Activated naive CD8-positive, alpha-beta T cell treated with anti-CD3 and anti-CD28 coated beads, Interleukin-2, amount 10 ng/mL, durations not matched to agents 7 days and 5 days (primary cell): ENCODE measurements around the gene STK38. TPM values are rescaled to one million over a fixed set of nuclear protein-coding genes. Genes with fewer than 3 reads are reported as not detected.

Source experiments
- ATAC-seq: fragments of 150-1000 bp; cut with Tn5 transposase; one replicate; pipeline ENCODE4 v1.10.0; 2021; ENCODE audit warnings: low read depth, moderate library complexity
- POLR2A ChIA-PET: fragments of 350-600 bp; sonication (Branson Sonifier 250); formaldehyde crosslinking; loops from one replicate; lab custom pipeline; 2021; ENCODE audit warnings: antibody characterized with exemption; lab: Charles Lee
- DNase-seq: peaks from one replicate; pipeline ENCODE4 v3.0.0; 2021
- H3K27ac Mint-ChIP-seq: one replicate; pipeline ENCODE4 v1.8.0; 2022; ENCODE audit warnings: mild to moderate bottlenecking, mixed read lengths
- H3K27me3 Mint-ChIP-seq: one replicate; pipeline ENCODE4 v1.8.0; 2022; ENCODE audit warnings: mild to moderate bottlenecking, moderate library complexity, mixed read lengths
- H3K36me3 Mint-ChIP-seq: one replicate; pipeline ENCODE4 v1.8.0; 2021; ENCODE audit warnings: mild to moderate bottlenecking, mixed read lengths
- H3K4me1 Mint-ChIP-seq: one replicate; pipeline ENCODE4 v1.8.0; 2021; ENCODE audit warnings: mixed read lengths
- H3K4me3 Mint-ChIP-seq: one replicate; pipeline ENCODE4 v1.8.0; 2022; ENCODE audit warnings: mild to moderate bottlenecking, moderate library complexity, mixed read lengths
- H3K9me3 Mint-ChIP-seq: one replicate; pipeline ENCODE4 v1.8.0; 2021; ENCODE audit warnings: mixed read lengths
- total RNA-seq, 2 experiments: library from RNA; stranded (reverse); gene quantifications; one replicate each; pipeline ENCODE4 v1.2.3, GENCODE V29; 2021

The STK38 gene
- total RNA-seq, 2 experiments from 2014 or later = 86.5 to 95.3 TPM

DNA sequence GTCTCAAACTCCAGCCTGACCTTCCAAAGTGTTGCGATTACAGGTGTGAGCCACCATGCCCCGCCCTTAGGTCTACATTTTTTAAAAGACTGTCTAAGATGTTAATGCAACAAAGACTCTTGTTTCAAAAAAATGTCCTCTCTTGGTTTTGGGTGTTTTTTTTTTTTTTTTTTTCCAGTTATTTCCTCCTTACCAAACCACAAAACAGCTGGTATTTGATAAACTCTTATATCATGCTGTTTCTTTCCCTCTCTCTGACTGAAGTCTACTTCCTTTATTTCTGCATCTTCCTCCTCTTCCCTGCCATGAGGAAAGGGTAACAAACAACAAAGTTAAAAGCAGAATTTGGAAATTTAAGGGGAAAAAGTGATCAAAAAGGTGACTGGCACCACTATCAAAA, 21.2 kb downstream of the STK38 start:
- no peaks in the 10 kb centered on the region for H3K9me3 Mint-ChIP-seq
- peaks cover 32% of the 10 kb centered on the region for H3K36me3 Mint-ChIP-seq
- ATAC-seq = no peak
- DNase-seq = no peak
- no peak overlapping the region for H3K27ac Mint-ChIP-seq
- no peak overlapping the region for H3K4me3 Mint-ChIP-seq
- peaks cover 14% of the 10 kb centered on the region for H3K4me1 Mint-ChIP-seq
- POLR2A ChIA-PET = no interaction called here
- H3K27me3 Mint-ChIP-seq = no peaks in the 10 kb centered on the region

- Mint-ChIP-seq H3K36me3 (peaks cover 36% of the 10 kb centered on the region), H3K4me1 (peaks cover 16% of the 10 kb centered on the region), H3K9me3 (no peaks in the 10 kb centered on the region), H3K27ac (no peak overlapping the region), H3K27me3 (no peaks in the 10 kb centered on the region), H3K4me3 (no peak overlapping the region)
- DNase-seq (no peak), ATAC-seq (no peak)
- POLR2A ChIA-PET = no interaction called here
These were observed 21.9 kb downstream of the STK38 start for GRCh38 chr6:36525346-36525745.

DNA sequence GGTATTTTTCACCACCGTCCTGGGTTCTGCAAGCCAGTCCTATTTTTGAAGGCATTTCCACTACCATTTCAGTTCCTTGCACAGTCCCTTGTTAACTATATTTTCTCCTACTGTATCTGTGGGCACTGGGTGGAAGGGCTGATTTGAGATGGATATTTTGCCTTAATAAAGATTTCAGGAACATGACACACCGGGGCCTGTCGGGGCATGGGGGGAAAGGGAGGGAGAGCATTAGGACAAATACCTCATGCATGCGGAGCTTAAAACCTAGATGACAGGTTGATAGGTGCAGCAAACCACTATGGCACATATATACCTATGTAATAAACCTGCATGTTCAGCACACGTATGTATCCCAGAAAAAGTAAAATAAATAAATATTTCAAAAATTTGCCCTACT, 22.4 kb downstream of the STK38 start:
- ATAC-seq = no peak
- POLR2A ChIA-PET = no interaction called here
- no peak overlapping the region for H3K4me3 Mint-ChIP-seq
- no peak for DNase-seq
- H3K36me3 Mint-ChIP-seq = peaks cover 40% of the 10 kb centered on the region
- no peak overlapping the region for H3K27ac Mint-ChIP-seq
- no peaks in the 10 kb centered on the region for H3K9me3 Mint-ChIP-seq
- H3K4me1 Mint-ChIP-seq = peaks cover 17% of the 10 kb centered on the region
- H3K27me3 Mint-ChIP-seq = no peaks in the 10 kb centered on the region

GRCh38 chr6:36523936-36524499, 23.3 kb downstream of the STK38 start:
- Mint-ChIP-seq H3K27me3 (no peaks in the 10 kb centered on the region), H3K4me3 (no peak overlapping the region), H3K27ac (no peak overlapping the region), H3K36me3 (peaks cover 45% of the 10 kb centered on the region), H3K4me1 (peaks cover 22% of the 10 kb centered on the region), H3K9me3 (no peaks in the 10 kb centered on the region)
- DNase-seq (no peak), ATAC-seq (no peak)
- POLR2A ChIA-PET = interaction anchor here (1.2 kb wide), 1 partner anchor 19 kb away, joined by 5 read pairs; no protein-coding TSS in a partner anchor

DNA sequence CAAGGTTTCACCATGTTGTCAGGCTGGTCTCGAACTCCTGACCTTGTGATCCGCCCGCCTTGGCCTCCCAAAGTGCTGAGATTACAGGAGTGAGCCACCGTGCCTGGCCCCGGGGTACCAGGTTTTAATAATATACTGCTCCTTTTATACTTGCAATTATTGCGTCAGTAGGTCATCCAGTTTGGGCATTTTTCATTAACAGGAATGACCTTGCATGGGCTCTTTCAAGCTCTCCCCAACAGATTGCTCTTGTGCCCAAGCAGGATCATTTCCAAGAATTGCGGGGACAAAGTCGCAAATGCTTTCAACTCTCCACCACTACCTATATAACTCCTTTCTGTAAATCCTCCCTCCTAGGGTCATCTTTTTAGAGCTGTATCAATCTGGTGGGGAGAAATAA, 23.8 kb downstream of the STK38 start:
- no peak for DNase-seq
- H3K27ac Mint-ChIP-seq = no peak overlapping the region
- no peak for ATAC-seq
- H3K4me3 Mint-ChIP-seq = no peak overlapping the region
- no peaks in the 10 kb centered on the region for H3K27me3 Mint-ChIP-seq
- peaks cover 20% of the 10 kb centered on the region for H3K4me1 Mint-ChIP-seq
- H3K36me3 Mint-ChIP-seq = peaks cover 50% of the 10 kb centered on the region
- POLR2A ChIA-PET = interaction anchor here (1.2 kb wide), 1 partner anchor 19 kb away, joined by 5 read pairs; no protein-coding TSS in a partner anchor
- no peaks in the 10 kb centered on the region for H3K9me3 Mint-ChIP-seq

DNA sequence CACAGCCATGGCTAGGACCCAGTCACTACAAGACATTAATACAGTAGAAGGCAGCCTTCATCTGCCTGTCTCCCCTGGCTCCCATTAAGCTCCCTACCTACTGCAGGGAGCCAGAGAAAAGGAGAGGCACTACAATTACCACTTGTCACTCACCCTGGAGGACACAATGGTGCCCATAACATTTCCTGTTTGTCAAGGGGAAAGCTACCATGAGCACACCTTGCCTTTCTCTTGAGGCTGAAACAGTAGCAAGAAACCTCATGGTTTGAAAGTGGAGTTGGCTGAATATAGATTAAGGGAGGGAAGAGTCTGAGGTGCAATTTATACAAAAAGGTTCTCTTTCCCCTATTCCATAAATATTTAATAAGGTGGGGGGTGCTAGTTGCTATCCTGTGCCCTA, 27.9 kb downstream of the STK38 start:
- Mint-ChIP-seq H3K4me1 (peaks cover 33% of the 10 kb centered on the region), H3K9me3 (no peaks in the 10 kb centered on the region), H3K27me3 (no peaks in the 10 kb centered on the region), H3K27ac (no peak overlapping the region), H3K36me3 (peaks cover 59% of the 10 kb centered on the region), H3K4me3 (no peak overlapping the region)
- POLR2A ChIA-PET = interaction anchor here (0.6 kb wide), 1 partner anchor 26 kb away, joined by 6 read pairs; no protein-coding TSS in a partner anchor
- DNase-seq (no peak), ATAC-seq (peak; percentile 45)

DNA sequence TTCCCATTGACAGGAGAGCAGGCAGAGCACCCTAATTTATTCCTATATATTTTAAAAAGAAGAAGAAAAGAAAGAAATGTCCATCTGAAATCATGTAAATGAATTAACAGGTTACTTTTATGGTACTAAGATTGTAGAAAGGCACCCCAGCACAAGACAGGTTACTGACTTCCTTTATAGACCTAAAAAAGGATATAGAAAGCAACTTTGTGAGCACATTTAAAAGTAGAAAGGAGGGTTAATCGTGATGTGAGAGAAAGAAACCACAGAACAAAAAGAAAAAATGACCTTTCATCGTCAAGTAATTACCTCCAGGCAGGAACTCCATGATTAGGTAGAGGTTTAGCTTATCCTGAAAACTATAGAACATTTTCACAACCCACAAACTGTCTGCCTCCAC, 29.9 kb downstream of the STK38 start:
- ATAC-seq = no peak
- no peak for DNase-seq
- POLR2A ChIA-PET = no interaction called here
- H3K4me1 Mint-ChIP-seq = peaks cover 33% of the 10 kb centered on the region
- peaks cover 55% of the 10 kb centered on the region for H3K36me3 Mint-ChIP-seq
- H3K4me3 Mint-ChIP-seq = no peak overlapping the region
- H3K9me3 Mint-ChIP-seq = no peaks in the 10 kb centered on the region
- no peaks in the 10 kb centered on the region for H3K27me3 Mint-ChIP-seq
- no peak overlapping the region for H3K27ac Mint-ChIP-seq

DNA sequence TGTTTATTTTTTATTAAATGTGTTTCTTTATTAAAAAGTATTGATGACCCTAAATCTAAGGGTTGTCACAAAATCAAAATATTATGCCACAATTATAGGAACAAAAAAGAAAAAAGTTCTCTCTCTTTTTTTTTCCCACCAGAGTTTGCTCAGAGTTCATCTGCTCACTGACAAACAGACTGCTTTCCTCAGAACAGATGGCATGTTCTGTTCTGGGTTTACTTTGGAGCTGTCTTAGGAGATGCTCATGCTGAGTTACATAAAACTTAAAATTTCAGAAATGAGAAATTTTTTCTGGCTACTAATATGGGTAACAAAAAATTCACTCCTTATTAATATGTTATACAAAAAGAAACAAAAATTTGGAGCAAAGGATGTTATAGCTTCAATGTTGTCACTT, 30.3 kb downstream of the STK38 start:
- Mint-ChIP-seq H3K36me3 (peaks cover 55% of the 10 kb centered on the region), H3K4me3 (no peak overlapping the region), H3K27me3 (no peaks in the 10 kb centered on the region), H3K27ac (no peak overlapping the region), H3K9me3 (no peaks in the 10 kb centered on the region), H3K4me1 (peaks cover 33% of the 10 kb centered on the region)
- POLR2A ChIA-PET = no interaction called here
- DNase-seq (no peak), ATAC-seq (no peak)

- Mint-ChIP-seq H3K9me3 (no peaks in the 10 kb centered on the region), H3K4me3 (no peak overlapping the region), H3K4me1 (peaks cover 33% of the 10 kb centered on the region), H3K36me3 (peaks cover 56% of the 10 kb centered on the region), H3K27ac (no peak overlapping the region), H3K27me3 (no peaks in the 10 kb centered on the region)
- ATAC-seq (no peak), DNase-seq (no peak)
- POLR2A ChIA-PET = no interaction called here
These were observed 30.7 kb downstream of the STK38 start for GRCh38 chr6:36516559-36516958.

- Mint-ChIP-seq H3K4me3 (no peak overlapping the region), H3K9me3 (no peaks in the 10 kb centered on the region), H3K27ac (no peak overlapping the region), H3K27me3 (no peaks in the 10 kb centered on the region), H3K36me3 (peaks cover 61% of the 10 kb centered on the region), H3K4me1 (peaks cover 33% of the 10 kb centered on the region)
- DNase-seq (no peak), ATAC-seq (no peak)
- POLR2A ChIA-PET = no interaction called here
These were observed 31.4 kb downstream of the STK38 start for GRCh38 chr6:36515844-36516243.

GRCh38 chr6:36514554-36515456, 32.5 kb downstream of the STK38 start:
- no peak for ATAC-seq
- peaks cover 58% of the 10 kb centered on the region for H3K36me3 Mint-ChIP-seq
- H3K9me3 Mint-ChIP-seq = no peaks in the 10 kb centered on the region
- peak overlapping the region; percentile 36 for H3K27ac Mint-ChIP-seq
- POLR2A ChIA-PET = interaction anchor here (0.6 kb wide), 1 partner anchor 78 kb away, joined by 4 read pairs; no protein-coding TSS in a partner anchor
- no peak overlapping the region for H3K4me3 Mint-ChIP-seq
- peaks cover 30% of the 10 kb centered on the region for H3K4me1 Mint-ChIP-seq
- no peak for DNase-seq
- H3K27me3 Mint-ChIP-seq = no peaks in the 10 kb centered on the region

DNA sequence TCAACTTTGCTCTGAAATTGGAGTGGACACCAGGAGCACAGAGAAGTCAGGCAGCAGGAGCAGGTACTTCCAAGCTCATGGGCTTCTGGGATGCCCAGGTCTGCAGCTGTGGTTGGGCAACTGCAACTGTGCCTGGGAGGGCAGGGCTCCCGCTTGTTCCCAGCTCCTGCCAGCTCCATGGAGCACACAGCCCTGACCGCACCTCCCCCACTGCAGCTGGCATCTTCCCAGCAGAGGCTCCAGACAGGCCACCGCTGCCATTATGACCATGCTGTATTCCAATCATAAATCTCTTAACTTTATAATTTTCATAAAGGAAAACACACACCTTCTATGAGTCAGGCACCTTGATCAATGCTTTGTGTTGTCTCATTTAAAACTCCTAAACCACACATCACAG, 36.9 kb downstream of the STK38 start:
- no peak overlapping the region for H3K27ac Mint-ChIP-seq
- no peaks in the 10 kb centered on the region for H3K27me3 Mint-ChIP-seq
- POLR2A ChIA-PET = no interaction called here
- H3K9me3 Mint-ChIP-seq = no peaks in the 10 kb centered on the region
- no peak for ATAC-seq
- no peak for DNase-seq
- peaks cover 58% of the 10 kb centered on the region for H3K36me3 Mint-ChIP-seq
- no peak overlapping the region for H3K4me3 Mint-ChIP-seq
- H3K4me1 Mint-ChIP-seq = peaks cover 17% of the 10 kb centered on the region

- no peak for DNase-seq
- Mint-ChIP-seq H3K36me3 (peaks cover 53% of the 10 kb centered on the region), H3K9me3 (no peaks in the 10 kb centered on the region), H3K4me1 (peaks cover 12% of the 10 kb centered on the region), H3K4me3 (no peak overlapping the region), H3K27me3 (no peaks in the 10 kb centered on the region), H3K27ac (no peak overlapping the region)
- POLR2A ChIA-PET = no interaction called here
- no peak for ATAC-seq
These were observed 38.7 kb downstream of the STK38 start for GRCh38 chr6:36508532-36508931.

- H3K4me1 Mint-ChIP-seq = peaks cover 12% of the 10 kb centered on the region
- H3K9me3 Mint-ChIP-seq = no peaks in the 10 kb centered on the region
- H3K27ac Mint-ChIP-seq = no peak overlapping the region
- H3K36me3 Mint-ChIP-seq = peaks cover 51% of the 10 kb centered on the region
- no peak for DNase-seq
- POLR2A ChIA-PET = no interaction called here
- H3K4me3 Mint-ChIP-seq = no peak overlapping the region
- no peaks in the 10 kb centered on the region for H3K27me3 Mint-ChIP-seq
- no peak for ATAC-seq
These were observed 40.7 kb downstream of the STK38 start for GRCh38 chr6:36506611-36507010.
